COLO829 (cell line): ENCODE results near the gene SNX11.

Source experiments
- DNase-seq: peaks from one replicate; pipeline ENCODE4 v3.0.0; 2012; ENCODE audit warnings: low spot score

The SNX11 gene

GRCh38 chr17:48100160-48100559, 7.4 kb upstream of the SNX11 start:
- no peak for DNase-seq

- no peak for DNase-seq
Measured at GRCh38 chr17:48100591-48101011, 7.0 kb upstream of the SNX11 start.

- DNase-seq: peak; percentile 88
Measured at GRCh38 chr17:48101012-48101720, 6.4 kb upstream of the SNX11 start, which contains the start of gene CBX1. Gene CBX1 (minus strand): TSS chr17:48101478. CDS start chr17:48077004, 24,474 bp downstream.

GRCh38 chr17:48102043-48102750, 5.4 kb upstream of the SNX11 start:
- no peak for DNase-seq

GRCh38 chr17:48102798-48103715, 4.5 kb upstream of the SNX11 start:
- DNase-seq: no peak

GRCh38 chr17:48104440-48104839, 3.1 kb upstream of the SNX11 start:
- no peak for DNase-seq

- no peak for DNase-seq
Measured at GRCh38 chr17:48106802-48107136, 797 bp upstream of the SNX11 start.

- no peak for DNase-seq
Measured at GRCh38 chr17:48110761-48111160, 3.2 kb downstream of the SNX11 start.

- no peak for DNase-seq
Measured at GRCh38 chr17:48111937-48112241, 4.3 kb downstream of the SNX11 start.

GRCh38 chr17:48113201-48113676, 5.7 kb downstream of the SNX11 start:
- DNase-seq: no peak

GRCh38 chr17:48121923-48122664, 14.5 kb downstream of the SNX11 start:
- no peak for DNase-seq

GRCh38 chr17:48122665-48123045, 15.1 kb downstream of the SNX11 start:
- no peak for DNase-seq

GRCh38 chr17:48123111-48123510, 15.5 kb downstream of the SNX11 start:
- no peak for DNase-seq

- no peak for DNase-seq
Measured at GRCh38 chr17:48123776-48124388, 16.3 kb downstream of the SNX11 start.

GRCh38 chr17:48125829-48126531, 18.4 kb downstream of the SNX11 start:
- no peak for DNase-seq

- DNase-seq: no peak
Measured at GRCh38 chr17:48126532-48126850, 18.9 kb downstream of the SNX11 start.

GRCh38 chr17:48127371-48128051, 19.9 kb downstream of the SNX11 start:
- DNase-seq: no peak

GRCh38 chr17:48128400-48128799, 20.8 kb downstream of the SNX11 start:
- DNase-seq: no peak

- DNase-seq: no peak
Measured at GRCh38 chr17:48129981-48130380, 22.4 kb downstream of the SNX11 start.

- peak; percentile 54 for DNase-seq
Measured at GRCh38 chr17:48131216-48131824, 23.8 kb downstream of the SNX11 start.
